Prostate gland (tissue), 2 donors: Measurements from ENCODE around the gene SLC24A4. TPM values are rescaled to one million over a fixed set of nuclear protein-coding genes. Genes with fewer than 3 reads are reported as not detected.

ENCODE experiments used
- DNase-seq: peaks from one replicate; pipeline ENCODE4 v3.0.0-alpha.2; 2019; ENCODE audit warnings: low spot score
- H3K27ac ChIP-seq, 2 donors: fragments of 200-600 bp; sonication (generic); 2 replicates each; pipeline ENCODE4 v1.5.1; 2017 to 2019
- H3K27me3 ChIP-seq: fragments of 200-600 bp; sonication (generic); replicated peaks from 2 replicates; pipeline ENCODE4 v1.5.1; 2019; ENCODE audit not compliant: insufficient read depth
- H3K36me3 ChIP-seq, 2 donors: fragments of 200-600 bp; sonication (generic); 1 replicate in 1 of 2; 2 replicates in 1 of 2; pipeline versions ENCODE4 v1.5.1 to v1.8.1; 2017 to 2019
- H3K4me1 ChIP-seq: fragments of 200-600 bp; sonication (generic); replicated peaks from 2 replicates; pipeline ENCODE4 v1.5.1; 2019
- H3K4me3 ChIP-seq, 2 donors: fragments of 200-600 bp; sonication (generic); 2 replicates each; pipeline ENCODE4 v1.5.1; 2017 to 2019
- H3K9me3 ChIP-seq: fragments of 200-600 bp; sonication (generic); 2 replicates; pipeline ENCODE4 v1.5.1; 2017
- POLR2A ChIP-seq: fragments of 450-650 bp; IDR thresholded peaks from one replicate; pipeline ENCODE4 v1.6.1; 2016; ENCODE audit warnings: antibody characterized with exemption, mild to moderate bottlenecking
- POLR2AphosphoS5 ChIP-seq: sonication (generic); formaldehyde crosslinking; IDR thresholded peaks from one replicate; pipeline ENCODE4 v1.6.1; 2017; ENCODE audit warnings: antibody characterized with exemption
- WGBS: methylation state at CpG from one replicate; pipeline ENCODE4 v1.1.5; 2018; 5-methylcytosine and 5-hydroxymethylcytosine counted together
- intact Hi-C: fragments of 100-400 bp; cut with DNase I; formaldehyde crosslinking; loops from one replicate; pipeline ENCODE4 v1.14.2; 2022
- total RNA-seq, 2 donors: library from RNA; depleted of rRNA; stranded (reverse); fragments of >200 nt; gene quantifications; one replicate each; pipeline ENCODE4 v1.1.0, GENCODE V29; 2016
- TF ChIP-seq, protein P1 (sequence below), 4 experiments: fragments of 200-600 bp in 2 of 4; fragments of 450-650 bp in 2 of 4; sonication (generic) in 2 of 4; IDR thresholded peaks; 1 replicate in 3 of 4; 2 replicates in 1 of 4; pipeline ENCODE4 v1.5.1; 2016 to 2019; ENCODE audit warnings: antibody characterized with exemption in 4 of 4, mild to moderate bottlenecking in 2 of 4, moderate library complexity in 2 of 4

Gene SLC24A4
- total RNA-seq, 2 donors from 2014 or later, result 0.82 to 7.2 TPM

GRCh38 chr14:92516966-92517506 is 194.1 kb downstream of the SLC24A4 start:
- Histone ChIP-seq H3K4me1 (no peaks in the 10 kb centered on the region), H3K27me3 (no peaks in the 10 kb centered on the region), H3K27ac (no peak overlapping the region), H3K36me3 (no peaks in the 10 kb centered on the region), H3K4me3 (no peak overlapping the region), H3K9me3 (no peaks in the 10 kb centered on the region)
- intact Hi-C loops, result loop anchor here (10.0 kb wide), 1 partner anchor 168 kb away; no protein-coding TSS in a partner anchor
- 88% methylated on average over 5 of the region's 5 CpGs for WGBS
- TF ChIP-seq POLR2AphosphoS5, result no peak
- TF ChIP-seq, protein P1, sequence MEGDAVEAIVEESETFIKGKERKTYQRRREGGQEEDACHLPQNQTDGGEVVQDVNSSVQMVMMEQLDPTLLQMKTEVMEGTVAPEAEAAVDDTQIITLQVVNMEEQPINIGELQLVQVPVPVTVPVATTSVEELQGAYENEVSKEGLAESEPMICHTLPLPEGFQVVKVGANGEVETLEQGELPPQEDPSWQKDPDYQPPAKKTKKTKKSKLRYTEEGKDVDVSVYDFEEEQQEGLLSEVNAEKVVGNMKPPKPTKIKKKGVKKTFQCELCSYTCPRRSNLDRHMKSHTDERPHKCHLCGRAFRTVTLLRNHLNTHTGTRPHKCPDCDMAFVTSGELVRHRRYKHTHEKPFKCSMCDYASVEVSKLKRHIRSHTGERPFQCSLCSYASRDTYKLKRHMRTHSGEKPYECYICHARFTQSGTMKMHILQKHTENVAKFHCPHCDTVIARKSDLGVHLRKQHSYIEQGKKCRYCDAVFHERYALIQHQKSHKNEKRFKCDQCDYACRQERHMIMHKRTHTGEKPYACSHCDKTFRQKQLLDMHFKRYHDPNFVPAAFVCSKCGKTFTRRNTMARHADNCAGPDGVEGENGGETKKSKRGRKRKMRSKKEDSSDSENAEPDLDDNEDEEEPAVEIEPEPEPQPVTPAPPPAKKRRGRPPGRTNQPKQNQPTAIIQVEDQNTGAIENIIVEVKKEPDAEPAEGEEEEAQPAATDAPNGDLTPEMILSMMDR (IDR thresholded peaks at IDR 0.05), result no peak
- TF ChIP-seq POLR2A, result no peak
- DNase-seq, result no peak

GRCh38 chr14:92517761-92518160 is 194.8 kb downstream of the SLC24A4 start:
- Histone ChIP-seq H3K27ac (no peak overlapping the region), H3K4me3 (no peak overlapping the region), H3K27me3 (no peaks in the 10 kb centered on the region), H3K4me1 (no peaks in the 10 kb centered on the region), H3K36me3 (no peaks in the 10 kb centered on the region), H3K9me3 (no peaks in the 10 kb centered on the region)
- no peak for DNase-seq
- TF ChIP-seq, protein P1 (IDR thresholded peaks at IDR 0.05), result no peak
- TF ChIP-seq POLR2AphosphoS5 (no peak), POLR2A (no peak)
- 85% methylated on average over 2 of the region's 2 CpGs for WGBS
- intact Hi-C loops, result loop anchor here (10.0 kb wide), 1 partner anchor 167 kb away; no protein-coding TSS in a partner anchor

GRCh38 chr14:92519246-92520101 is 196.5 kb downstream of the SLC24A4 start:
- H3K36me3 ChIP-seq, result no peaks in the 10 kb centered on the region
- 85% methylated on average over 19 of the region's 20 CpGs for WGBS
- H3K27ac ChIP-seq, result no peak overlapping the region
- intact Hi-C loops, result loop anchor here (10.0 kb wide), 1 partner anchor 165 kb away; no protein-coding TSS in a partner anchor
- no peak overlapping the region for H3K4me3 ChIP-seq
- no peak for DNase-seq
- no peaks in the 10 kb centered on the region for H3K27me3 ChIP-seq
- no peaks in the 10 kb centered on the region for H3K4me1 ChIP-seq
- no peak for TF ChIP-seq POLR2A
- TF ChIP-seq, protein P1 (IDR thresholded peaks at IDR 0.05), result no peak
- TF ChIP-seq POLR2AphosphoS5, result no peak
- no peaks in the 10 kb centered on the region for H3K9me3 ChIP-seq

- no peaks in the 10 kb centered on the region for H3K4me1 ChIP-seq
- intact Hi-C loops, result no loop called here
- WGBS, result 80% methylated on average over 17 of the region's 17 CpGs
- H3K9me3 ChIP-seq, result no peaks in the 10 kb centered on the region
- no peak overlapping the region for H3K27ac ChIP-seq
- no peaks in the 10 kb centered on the region for H3K27me3 ChIP-seq
- no peaks in the 10 kb centered on the region for H3K36me3 ChIP-seq
- H3K4me3 ChIP-seq, result no peak overlapping the region
- no peak for TF ChIP-seq POLR2AphosphoS5
- TF ChIP-seq POLR2A, result no peak
- TF ChIP-seq, protein P1 (IDR thresholded peaks at IDR 0.05), result no peak
- DNase-seq, result no peak
Measured at GRCh38 chr14:92520102-92521057, 197.4 kb downstream of the SLC24A4 start.
